ENCODE results near the gene EOLA1.
A peak's percentile ranks its signal among the peaks of the same experiment; 100 is the strongest.
"Not testable (repeated sequence)": the region's sequence is repeated elsewhere in the genome, so short reads cannot be mapped to it uniquely, and the experiment has no call there.

Gene EOLA1

DNA sequence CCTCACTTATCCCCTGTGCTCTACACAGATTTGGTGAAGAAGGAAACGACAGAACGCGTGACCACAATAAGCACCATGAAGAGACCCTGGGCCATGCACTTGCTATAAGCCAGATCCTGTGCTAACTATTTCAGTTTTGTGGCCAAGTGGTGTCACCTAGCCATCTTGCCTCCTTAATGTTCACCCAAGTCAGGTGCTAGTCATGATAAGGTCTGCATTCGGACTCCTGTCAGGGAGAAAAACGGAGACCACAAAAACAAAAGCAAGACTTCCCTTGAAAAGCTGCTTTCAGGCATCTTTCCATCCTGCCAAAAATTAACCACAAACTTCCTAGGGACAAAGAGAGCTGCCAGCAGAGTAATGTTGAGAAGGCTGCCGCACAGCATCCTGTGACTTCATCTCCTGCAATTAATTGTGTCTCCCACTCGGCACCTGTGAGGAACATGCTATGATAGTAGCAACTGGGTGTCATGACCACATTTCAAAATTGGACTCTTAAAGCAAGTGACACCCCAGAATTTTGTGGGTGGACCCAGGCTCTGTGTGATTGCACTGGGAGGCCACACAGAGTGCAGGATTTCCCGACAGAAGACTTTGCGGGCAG lies 26.9 kb upstream of the EOLA1 start:
- no peak for DNase-seq (ENCODE audit: low read depth in 2 of 2)

DNA sequence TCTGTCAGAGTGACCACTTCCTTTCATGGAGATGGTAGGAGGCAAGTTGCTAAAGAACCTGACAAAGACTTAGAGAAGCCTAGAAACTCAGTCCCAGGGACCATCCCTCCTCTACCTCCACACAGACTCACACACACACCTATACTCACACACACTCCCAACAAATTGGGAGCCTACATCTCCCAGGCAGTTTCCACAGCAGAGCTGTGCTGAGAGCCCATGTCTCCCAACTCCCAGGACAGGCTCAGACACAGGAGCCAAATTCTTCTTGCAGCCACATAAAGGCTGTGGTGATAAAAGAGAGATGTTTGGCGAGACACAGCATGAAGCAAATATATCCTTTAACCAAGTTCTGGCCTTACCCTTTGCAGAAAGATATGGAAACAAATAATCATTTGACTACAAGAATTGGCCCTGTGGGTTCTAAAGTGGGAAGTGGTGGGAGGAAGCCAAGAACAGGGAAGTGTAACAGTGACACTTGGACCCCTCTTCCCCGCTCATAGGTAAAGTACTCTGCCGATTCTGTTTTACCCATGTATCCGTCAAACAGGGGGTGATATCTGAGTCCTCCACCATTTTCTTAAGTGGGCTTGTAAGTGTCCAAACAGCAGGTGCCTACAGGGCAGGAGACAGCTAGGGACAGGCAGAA lies 24.7 kb upstream of the EOLA1 start:
- no peak for DNase-seq (ENCODE audit: low read depth in 2 of 2)

DNA sequence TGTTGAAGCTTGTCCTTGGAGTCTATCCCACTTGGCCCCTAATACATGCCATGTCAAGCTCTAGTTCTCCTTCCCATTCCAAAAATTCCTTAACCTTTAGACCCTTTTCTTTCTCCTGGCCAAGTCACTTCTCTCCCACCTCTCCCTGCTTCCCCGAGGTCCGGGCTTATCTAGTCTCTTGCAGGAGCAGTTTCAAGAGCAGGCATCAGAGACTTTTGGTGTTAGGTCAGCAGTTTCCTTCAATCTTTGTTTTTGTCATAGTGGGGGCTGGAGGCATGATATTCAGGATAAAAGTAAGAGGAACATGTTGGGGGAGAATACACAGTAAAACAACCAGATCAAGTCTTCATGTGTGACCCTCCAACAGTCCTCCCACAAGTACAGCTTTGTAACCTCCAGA lies 24.2 kb upstream of the EOLA1 start:
- no peak for DNase-seq (ENCODE audit: low read depth in 2 of 2)

DNA sequence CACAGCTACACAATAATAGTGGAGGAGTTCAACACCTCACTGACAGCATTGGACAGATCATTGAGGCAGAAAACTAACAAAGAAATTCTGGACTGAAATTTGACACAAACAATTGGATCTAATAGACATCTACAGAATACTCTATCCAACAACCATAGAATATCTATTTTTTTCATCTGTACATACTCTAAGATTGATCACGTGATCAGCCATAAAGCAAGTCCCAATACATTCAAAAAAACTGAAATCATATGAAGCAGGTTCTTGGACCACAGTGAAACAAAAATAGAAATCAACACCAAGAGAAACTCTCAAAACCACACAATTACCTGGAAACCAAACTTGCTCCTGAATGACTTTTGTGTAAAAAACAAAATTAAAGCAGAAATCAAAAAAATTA lies 23.5 kb upstream of the EOLA1 start:
- no peak for DNase-seq (ENCODE audit: low read depth in 2 of 2)

DNA sequence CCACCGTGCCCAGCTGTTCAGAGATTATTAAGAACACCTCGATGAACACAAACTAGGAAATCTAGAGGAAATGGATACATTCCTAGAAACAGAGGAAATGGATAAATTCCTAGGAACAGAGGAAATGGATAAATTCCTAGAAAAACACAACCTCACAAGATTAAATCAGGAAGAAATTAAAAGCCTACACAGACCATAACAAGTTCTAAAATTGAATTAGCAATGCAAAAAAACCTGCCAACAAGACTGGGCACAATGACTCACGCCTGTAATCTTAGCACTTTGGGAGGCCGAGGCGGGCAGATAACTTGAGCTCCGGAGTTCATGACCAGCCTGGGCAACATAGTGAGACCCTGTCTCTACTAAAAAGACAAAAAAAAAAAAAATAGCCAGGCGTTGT lies 22.6 kb upstream of the EOLA1 start:
- no peak for DNase-seq (ENCODE audit: low read depth in 2 of 2)

DNA sequence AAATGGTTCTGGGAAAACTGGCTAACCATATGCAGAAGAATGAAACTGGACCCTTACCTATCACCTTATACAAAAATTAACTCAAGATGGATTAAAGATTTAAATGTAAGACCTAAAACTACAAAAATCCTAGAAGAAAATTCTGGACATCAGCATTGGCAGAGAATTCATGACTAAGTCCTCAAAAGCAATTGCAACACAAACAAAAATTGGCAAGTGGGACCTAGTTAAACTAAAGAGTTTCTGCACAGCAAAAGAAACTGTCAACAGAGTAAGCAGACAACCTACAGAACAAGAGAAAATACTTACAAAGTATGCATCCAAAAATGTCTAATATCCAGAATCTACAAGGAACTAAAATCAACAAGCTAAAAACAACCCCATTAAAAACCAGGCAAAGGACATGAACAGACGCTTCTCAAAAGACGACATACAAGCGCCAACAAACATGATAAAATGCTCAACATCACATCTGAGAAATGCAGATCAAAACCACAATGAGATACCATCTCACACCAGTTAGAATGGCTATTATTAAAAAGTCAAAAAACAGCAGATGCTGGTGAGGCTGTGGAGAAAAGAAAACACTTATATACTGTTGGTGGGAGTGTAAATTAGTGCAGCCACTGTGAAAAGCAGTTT lies 20.1 kb upstream of the EOLA1 start:
- DNase-seq (ENCODE audit: low read depth in 2 of 2) = not testable (repeated sequence)

DNA sequence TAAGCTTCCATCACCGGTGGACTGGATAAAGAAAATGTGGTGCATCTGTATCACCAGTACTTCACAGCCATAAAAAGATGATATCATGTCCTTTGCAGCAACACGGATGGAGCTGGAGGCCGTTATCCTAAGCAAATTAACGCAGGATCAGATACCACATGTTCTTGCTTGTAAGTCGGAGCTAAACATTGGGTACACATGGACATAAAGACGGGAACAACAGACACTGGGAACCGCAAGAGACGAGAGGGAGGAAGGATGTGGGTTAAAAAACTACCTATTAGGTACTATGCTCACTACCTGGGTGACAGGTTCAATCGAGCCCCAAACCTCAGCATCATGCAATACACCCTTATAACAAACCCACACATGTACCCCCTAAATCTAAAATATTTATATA lies 19.4 kb upstream of the EOLA1 start:
- DNase-seq (ENCODE audit: low read depth in 2 of 2) = no peak

DNA sequence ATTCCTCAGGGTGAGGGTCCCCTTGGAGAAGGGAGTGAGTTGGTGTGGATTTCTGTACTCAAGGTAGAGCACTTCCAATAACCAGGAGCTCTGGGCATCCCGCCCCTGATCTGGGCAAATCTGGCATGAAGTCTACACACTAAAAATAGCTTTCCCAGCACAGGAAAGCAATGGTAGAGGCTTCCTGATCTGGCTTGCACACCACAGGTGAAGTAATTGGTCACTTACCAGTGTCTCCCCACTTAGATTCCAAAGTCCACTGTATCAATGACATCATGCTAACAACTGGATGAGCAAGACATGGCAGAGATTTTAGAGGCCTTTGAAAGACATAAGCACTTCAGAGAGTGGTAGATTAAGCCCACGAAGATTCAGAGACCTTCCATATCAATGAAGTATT lies 17.9 kb upstream of the EOLA1 start:
- no peak for DNase-seq (ENCODE audit: low read depth in 2 of 2)

DNA sequence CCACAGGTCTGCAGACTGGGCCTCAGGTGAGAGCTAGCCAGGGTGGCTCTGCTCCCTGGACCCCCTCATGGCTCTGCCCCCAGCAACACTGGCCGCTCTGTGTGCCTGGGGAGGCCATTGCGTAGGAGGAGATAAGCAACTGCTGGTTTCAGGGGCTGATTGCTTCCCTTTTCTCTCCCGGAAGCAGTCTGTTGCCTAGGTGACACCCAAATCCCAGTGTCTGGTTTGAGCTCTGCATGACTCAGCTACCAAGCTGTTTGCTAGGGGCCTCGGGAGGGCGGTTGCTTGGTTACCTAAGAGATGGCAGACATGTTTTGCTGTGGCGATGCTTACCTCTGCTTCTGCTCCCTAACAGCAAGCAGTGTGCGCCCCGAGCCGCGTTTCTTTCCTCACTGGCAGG lies 15.4 kb upstream of the EOLA1 start:
- peak; percentile 9 to 20 for DNase-seq (ENCODE audit: low read depth in 2 of 2)

DNA sequence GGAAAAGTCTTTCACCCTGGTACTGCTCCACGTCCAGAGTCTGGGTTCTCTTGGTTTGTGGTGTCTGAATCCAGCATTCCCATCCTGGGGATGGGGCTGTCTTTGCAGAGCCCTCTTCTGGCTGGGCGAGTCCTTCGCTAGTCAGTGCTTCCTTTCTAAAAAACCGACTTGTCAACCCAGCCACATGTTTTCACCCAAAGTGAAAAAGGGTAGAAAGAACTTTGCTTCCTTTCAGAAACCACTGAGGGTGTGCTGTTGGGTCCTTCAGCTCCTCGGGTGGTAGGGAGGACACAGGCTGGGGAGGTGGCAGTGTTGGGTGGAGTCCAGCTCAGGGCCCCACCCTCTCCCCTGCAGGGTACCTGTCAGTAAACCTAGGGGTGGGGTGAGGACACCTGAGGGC lies 14.9 kb upstream of the EOLA1 start:
- not testable (repeated sequence) for DNase-seq (ENCODE audit: low read depth in 2 of 2)

DNA sequence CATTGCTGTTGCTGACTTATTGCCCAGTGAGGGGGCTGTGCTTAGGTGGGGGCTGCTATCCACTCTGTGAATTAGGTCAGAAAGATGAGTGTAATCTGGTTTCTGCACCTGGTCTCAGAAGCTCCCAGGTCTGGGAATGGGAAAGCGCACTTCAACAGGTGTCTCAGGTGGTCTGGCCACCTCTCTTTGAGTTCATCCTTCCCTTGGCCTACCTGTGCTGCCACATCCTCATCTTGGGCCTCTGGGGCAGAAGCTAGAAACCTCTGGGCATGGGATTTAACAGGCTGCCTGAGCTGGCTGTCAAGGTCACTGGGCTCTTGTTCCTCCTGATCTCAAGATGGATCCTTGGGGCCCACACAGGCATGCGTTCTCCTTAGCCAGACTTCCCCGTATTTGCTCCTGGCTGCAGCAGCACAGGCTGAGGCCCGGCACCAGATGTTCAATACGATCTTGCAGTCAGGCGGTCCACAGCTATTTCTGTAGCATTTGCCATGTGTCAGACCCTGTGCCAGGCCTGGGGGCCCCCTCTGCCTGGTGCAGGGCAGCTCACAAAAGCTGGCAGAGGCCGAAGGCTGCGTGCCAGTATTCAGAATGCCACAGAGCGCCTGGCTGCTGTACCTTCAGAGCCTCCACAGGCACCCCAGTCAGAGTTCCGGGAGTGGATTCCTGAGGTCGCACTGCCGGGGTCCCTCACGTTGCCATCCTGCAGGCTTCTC lies 14.3 kb upstream of the EOLA1 start:
- not testable (repeated sequence) for DNase-seq (ENCODE audit: low read depth in 2 of 2)

DNA sequence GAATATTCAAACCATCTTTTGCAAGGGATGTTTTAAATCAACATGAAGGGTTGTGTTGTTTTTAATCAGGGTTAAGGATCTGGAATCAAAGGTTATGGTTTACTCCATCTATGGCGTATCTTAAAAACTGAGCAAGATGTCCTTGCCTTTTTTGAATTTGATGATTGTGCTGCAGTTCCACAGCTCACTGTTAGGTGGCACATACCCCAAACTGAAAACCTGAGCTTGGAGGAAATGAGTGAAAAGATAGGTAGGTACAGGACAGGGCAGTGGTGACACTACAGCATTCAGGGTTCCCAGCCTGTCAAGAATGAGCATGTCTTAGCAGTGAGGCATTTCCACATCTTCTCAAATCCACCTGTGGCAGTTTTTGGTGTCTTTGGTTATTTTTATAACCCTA lies 13.1 kb upstream of the EOLA1 start:
- no peak for DNase-seq (ENCODE audit: low read depth in 2 of 2)

DNA sequence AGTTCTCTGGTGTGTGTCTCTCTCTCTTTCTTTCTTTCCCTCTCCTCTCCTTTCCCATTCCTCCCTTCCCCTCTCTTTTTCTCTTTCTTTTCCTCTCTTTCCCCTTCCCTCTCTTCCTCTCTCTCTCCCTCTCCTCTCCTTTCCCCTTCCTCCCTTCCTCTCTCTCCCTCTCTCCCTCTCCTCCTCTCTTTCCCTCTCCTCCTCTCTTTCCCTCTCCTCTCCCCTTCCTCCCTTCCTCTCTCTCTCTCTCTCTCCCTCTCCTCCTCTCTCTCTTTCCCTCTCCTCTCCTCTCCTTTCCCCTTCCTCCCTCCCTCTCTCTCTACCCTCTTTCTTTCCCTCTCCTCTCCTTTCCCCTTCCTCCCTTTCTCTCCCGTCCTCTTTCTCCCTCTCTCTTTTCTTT lies 12.4 kb upstream of the EOLA1 start:
- DNase-seq (ENCODE audit: low read depth in 2 of 2) = no peak

DNA sequence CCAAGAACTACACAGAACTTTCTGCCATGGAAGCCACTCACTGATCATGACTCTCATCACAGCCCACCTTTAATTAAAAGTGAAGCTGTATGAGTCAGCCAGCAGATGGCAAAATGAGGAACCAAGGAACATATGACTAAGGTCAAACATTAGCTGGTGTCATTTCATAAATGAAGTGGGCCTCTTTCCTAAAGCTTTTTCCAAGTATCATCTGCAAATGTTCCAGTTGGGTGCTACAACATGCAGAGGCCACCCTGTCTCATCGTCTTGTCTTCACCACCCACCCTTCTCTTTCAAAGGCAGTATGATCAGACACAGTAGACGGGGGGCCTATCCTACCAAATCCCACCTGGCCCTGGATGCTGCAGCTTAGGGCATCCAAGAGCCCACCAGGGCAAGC lies 9.2 kb upstream of the EOLA1 start:
- DNase-seq (ENCODE audit: low read depth in 2 of 2) = no peak

DNA sequence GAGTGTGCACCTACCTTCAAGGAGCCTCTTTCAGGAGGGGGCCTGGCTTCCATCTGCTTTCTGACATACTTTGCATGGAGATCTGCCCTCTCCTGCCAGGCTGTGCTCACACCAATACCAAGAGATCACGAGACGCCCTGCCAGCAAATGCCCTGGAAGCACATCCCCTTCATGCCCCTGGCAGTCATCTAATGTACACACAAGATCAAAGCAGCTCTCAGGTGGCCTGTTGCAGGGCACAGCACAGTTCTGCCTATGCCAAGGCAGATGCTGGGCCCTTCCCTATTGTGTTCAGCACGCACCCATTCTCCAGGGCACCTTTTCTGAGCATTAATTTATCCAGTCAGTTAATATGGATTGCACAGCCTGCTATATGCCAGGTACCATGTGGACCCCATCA lies 7.9 kb upstream of the EOLA1 start:
- not testable (repeated sequence) for DNase-seq (ENCODE audit: low read depth in 2 of 2)

DNA sequence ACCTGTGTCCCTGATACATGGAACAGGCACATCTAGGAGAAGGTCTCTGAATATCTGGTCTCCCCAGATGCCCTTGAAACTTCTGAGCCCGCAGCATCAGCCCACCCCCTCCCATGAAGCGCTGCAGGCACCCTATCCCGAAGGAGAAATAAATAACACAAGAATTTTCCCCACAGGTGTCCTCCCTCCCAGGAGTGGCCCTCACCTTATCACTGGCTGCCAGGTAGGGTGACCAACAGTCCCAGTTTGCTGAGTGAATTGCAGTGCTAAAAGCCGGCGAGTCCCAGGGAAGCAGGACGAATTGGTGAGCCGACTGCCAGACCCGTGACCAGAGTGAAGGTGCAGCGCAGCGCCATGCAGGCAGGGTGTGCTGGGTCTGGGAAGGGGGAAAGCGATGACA lies 6.8 kb upstream of the EOLA1 start:
- not testable (repeated sequence) for DNase-seq (ENCODE audit: low read depth in 2 of 2)

DNA sequence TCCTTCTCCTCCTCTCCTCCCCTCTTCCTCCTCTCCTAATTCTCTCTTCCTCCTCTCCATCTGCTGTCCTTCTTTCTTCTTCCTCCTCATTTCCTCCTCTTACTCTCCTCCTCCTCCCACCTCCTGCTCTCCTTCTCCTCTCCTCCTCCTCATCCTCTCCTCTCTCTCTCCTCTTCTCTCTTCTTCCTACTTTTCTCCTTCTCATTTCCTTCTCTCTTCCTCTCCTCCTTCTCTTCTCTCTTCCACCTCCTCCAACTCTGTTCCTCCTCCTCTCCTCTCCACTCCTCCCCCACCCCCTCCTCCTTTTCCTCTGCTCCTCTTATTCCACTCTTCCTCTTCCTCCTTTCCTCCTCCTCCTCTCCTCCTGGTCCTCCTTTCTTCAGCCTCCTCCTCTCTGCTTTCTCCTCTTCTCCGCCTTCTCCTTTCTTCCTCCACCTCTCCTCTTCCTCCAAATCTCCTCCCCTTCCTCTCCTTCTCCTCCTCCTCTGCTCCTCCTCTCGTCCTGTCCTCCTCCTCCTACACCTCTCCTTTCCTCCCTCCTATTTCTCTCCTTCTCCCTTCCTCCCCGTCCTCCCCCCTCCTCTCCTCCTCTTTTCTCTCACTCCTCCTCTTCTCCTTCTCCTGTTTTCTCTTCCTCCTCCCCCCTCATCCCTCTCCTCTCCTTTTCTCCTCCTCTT lies 5.7 kb upstream of the EOLA1 start:
- DNase-seq (ENCODE audit: low read depth in 2 of 2) = not testable (repeated sequence)

DNA sequence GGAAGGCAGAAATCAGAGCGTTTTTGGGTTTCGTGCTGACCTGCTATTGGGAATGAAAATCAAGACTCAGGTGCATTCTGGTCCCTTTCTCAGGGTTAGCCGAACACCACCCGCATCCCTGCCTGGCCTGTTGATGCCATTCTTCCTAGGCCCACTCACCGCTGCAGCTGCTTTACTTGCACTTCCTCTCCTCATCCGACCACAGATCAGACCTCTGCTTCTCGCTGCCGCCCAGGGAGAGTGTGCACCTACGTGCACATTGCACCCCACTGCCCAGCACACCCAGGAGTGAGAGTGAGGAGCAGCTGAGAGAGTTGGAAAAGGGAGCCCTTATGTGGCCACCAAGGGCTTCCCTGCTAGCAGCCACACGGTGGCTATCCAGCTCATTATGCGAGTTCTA lies 3.3 kb upstream of the EOLA1 start:
- DNase-seq (ENCODE audit: low read depth in 2 of 2) = not testable (repeated sequence)

DNA sequence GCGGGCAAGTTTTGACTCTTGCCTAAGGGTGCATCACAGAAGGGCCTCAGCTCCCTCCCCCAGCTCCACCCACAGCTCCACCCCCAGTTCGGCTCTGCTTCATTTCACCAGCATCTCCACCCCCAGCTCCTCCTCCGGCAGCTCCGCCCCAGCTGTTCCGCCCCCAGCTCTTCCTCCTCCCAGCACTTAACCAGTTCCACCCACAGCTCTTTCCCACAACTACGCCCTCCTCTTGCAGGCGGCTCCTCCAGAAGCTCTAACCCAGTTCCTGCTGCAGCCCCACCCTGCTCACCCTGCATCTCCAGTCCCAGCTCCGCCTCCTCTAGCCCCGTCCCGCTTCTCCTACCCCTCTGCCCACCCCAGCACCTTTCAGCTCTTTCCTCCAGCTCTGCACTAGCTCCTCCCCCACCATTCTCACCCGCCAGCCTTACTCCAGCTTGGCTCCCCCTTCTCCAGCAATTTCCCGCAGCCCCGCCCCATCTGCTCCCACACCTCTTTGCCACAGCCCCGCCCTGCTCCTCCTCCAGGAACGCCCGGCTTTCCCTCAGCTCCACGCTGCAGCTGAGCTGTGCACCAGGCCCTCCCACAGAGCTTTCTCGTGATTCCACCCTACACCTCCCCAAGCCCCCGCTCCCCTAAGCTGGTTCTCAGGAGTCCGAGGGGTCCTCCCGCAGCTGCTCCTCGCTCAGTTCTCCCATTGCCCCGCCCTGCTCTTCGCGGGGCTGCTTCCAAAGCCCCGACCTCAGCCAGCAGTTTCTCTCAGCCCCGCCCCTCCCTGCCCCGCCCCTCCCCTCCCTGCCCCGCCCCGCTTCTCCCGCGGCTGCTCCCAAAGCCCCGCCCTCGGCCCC lies 1.3 kb upstream of the EOLA1 start:
- peak; percentile 77 to 84 for DNase-seq (ENCODE audit: low read depth in 2 of 2)

DNA sequence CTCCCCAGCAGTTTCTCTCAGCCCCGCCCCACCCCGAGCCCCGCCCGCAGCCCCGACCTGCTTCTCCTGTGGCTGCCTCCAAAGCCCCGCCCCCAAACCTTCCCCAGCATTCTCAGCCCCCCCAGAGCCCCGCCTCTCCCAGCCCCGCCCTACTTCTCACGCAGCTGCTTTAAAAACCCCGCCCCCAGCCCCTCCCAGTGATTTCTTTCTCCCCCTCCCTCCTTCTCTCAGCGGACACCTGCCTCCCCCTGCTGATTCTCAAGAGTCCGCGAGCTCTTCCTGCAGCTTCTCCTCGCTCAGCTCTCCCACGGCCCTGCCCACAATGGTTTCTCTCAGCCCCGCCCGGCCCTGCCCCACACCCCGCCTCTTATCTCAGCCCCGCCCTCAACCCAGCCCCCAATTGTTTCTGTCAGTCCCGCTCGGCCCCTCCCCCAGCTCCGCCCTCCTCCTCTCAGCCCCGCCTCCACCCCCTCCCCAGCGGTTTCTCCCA lies 636 bp upstream of the EOLA1 start:
- peak; percentile 75 to 79 for DNase-seq (ENCODE audit: low read depth in 2 of 2)

DNA sequence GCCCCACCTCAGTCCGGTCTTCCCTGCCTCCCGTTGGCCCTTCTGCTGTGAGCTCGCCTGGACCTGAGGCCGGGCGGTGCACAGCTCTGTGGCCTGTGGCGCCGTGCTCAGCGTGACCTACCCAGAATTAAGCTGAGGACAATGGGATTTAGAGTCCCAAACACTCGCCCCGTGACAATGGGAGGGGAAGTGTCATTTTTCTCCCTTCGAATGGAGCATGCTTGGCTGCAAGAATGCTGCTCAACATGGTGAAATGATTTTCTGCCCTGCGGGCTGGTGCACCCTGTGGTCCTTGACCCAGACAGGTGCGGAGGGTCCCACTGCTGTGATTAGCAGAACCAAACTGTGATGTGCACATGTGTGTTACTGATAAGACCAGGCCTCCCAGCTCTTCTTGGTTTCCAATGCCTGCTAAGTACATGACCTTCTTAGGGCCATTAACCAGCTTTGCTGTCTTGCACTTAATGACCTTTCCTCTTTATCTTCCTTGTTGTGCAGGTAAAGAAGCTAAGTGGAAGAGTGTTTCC lies 772 bp downstream of the EOLA1 start:
- no peak for DNase-seq (ENCODE audit: low read depth in 2 of 2)

Data from fibroblast of skin of left quadriceps (primary cell).